Lower leg skin (tissue), 4 donors: ENCODE data around the gene UBA6. TPM values are rescaled to one million over a fixed set of nuclear protein-coding genes. Genes with fewer than 3 reads are reported as not detected.
"Not testable (repeated sequence)": the region's sequence is repeated elsewhere in the genome, so short reads cannot be mapped to it uniquely, and the experiment has no call there.

ENCODE experiments used
- DNase-seq, 2 donors: peaks; one replicate each; pipeline ENCODE4 v3.0.0-alpha.2; 2019; ENCODE audit warnings: low spot score in 2 of 2
- H3K4me3 ChIP-seq: fragments of 200-600 bp; sonication (generic); 2 replicates; pipeline ENCODE4 v1.5.1; 2017; ENCODE audit warnings: mild to moderate bottlenecking, low read depth; ENCODE audit not compliant: poor library complexity, severe bottlenecking
- POLR2A ChIP-seq, 2 donors: fragments of 450-650 bp; IDR thresholded peaks; one replicate each; pipeline ENCODE4 v1.6.1; 2016 to 2017; ENCODE audit warnings: antibody characterized with exemption in 2 of 2, mild to moderate bottlenecking in 1 of 2, moderate library complexity in 1 of 2
- WGBS, 2 donors: methylation state at CpG; one replicate each; pipeline ENCODE4 v1.1.5; 2018; 5-methylcytosine and 5-hydroxymethylcytosine counted together
- intact Hi-C: fragments of 100-400 bp; cut with DNase I; formaldehyde crosslinking; loops from one replicate; pipeline ENCODE4 v1.15.0; 2023; ENCODE audit warnings: low total_unique reads
- total RNA-seq, 4 donors: library from RNA; depleted of rRNA; stranded (reverse); fragments of >200 nt; gene quantifications; one replicate each; pipeline ENCODE4 v1.1.0, GENCODE V29; 2016
- TF ChIP-seq, protein P1 (sequence below), 3 donors: fragments of 450-650 bp; IDR thresholded peaks; one replicate each; pipeline ENCODE4 v1.5.1; 2016; ENCODE audit warnings: antibody characterized with exemption in 3 of 3, mild to moderate bottlenecking in 3 of 3, moderate library complexity in 2 of 3

The UBA6 gene
- total RNA-seq, 4 donors from 2014 or later = 37.0 to 59.9 (median 43.4) TPM

DNA sequence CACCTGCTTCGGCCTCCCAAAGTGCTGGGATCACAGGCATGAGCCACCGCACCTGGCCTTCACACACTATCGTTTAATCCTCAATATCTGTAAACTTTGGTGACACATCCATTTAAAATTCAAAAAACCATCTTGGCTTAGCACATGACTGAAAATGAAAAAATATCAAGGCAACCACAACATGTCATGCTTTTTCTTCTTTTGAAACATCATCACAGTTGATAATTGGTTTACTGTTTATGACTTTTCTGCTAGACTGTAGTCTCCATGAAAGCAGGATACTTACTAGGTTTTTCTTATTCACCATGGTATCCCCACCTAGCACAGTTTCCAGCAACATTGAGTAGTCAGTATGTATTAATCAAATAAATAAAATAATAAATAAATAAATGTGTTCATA is 42.2 kb upstream of the UBA6 start:
- TF ChIP-seq, protein P1, sequence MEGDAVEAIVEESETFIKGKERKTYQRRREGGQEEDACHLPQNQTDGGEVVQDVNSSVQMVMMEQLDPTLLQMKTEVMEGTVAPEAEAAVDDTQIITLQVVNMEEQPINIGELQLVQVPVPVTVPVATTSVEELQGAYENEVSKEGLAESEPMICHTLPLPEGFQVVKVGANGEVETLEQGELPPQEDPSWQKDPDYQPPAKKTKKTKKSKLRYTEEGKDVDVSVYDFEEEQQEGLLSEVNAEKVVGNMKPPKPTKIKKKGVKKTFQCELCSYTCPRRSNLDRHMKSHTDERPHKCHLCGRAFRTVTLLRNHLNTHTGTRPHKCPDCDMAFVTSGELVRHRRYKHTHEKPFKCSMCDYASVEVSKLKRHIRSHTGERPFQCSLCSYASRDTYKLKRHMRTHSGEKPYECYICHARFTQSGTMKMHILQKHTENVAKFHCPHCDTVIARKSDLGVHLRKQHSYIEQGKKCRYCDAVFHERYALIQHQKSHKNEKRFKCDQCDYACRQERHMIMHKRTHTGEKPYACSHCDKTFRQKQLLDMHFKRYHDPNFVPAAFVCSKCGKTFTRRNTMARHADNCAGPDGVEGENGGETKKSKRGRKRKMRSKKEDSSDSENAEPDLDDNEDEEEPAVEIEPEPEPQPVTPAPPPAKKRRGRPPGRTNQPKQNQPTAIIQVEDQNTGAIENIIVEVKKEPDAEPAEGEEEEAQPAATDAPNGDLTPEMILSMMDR (IDR thresholded peaks at IDR 0.05) = no peak
- TF ChIP-seq POLR2A (IDR thresholded peaks at IDR 0.05) = no peak
- 95 to 97% methylated on average over 3 of the region's 3 CpGs for WGBS, 2 donors
- no peak for DNase-seq
- intact Hi-C loops = no loop called here
- no peak overlapping the region for H3K4me3 ChIP-seq

GRCh38 chr4:67736262-67736661 is 35.3 kb upstream of the UBA6 start:
- DNase-seq = no peak
- 83 to 93% methylated on average over 1 of the region's 1 CpG for WGBS, 2 donors
- intact Hi-C loops = no loop called here
- TF ChIP-seq, protein P1 (IDR thresholded peaks at IDR 0.05) = no peak
- TF ChIP-seq POLR2A (IDR thresholded peaks at IDR 0.05) = no peak
- H3K4me3 ChIP-seq = no peak overlapping the region

- intact Hi-C loops = no loop called here
- no peak for DNase-seq
- TF ChIP-seq, protein P1 (IDR thresholded peaks at IDR 0.05) = no peak
- no peak for TF ChIP-seq POLR2A (IDR thresholded peaks at IDR 0.05)
- no peak overlapping the region for H3K4me3 ChIP-seq
Observed at GRCh38 chr4:67735325-67735724, 34.4 kb upstream of the UBA6 start.

DNA sequence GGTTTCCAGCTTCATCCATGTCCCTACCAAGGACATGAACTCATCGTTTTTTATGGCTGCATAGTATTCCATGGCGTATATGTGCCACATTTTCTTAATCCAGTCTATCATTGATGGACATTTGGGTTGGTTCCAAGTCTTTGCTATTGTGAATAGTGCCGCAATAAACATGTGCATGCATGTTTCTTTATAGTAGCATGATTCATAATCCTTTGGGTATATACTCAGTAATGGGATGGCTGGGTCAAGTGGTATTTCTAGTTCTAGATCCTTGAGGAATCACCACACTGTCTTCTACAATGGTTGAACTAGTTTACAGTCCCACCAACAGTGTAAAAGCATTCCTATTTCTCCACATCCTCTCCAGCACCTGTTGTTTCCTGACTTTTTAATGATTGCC is 29.6 kb upstream of the UBA6 start:
- H3K4me3 ChIP-seq, intact Hi-C loops, DNase-seq: not testable (repeated sequence)
- WGBS, 2 donors = 88 to 92% methylated on average over 3 of the region's 3 CpGs

GRCh38 chr4:67727124-67727850 is 26.3 kb upstream of the UBA6 start:
- WGBS, 2 donors = 70 to 73% methylated on average over 4 of the region's 4 CpGs
- no peak overlapping the region for H3K4me3 ChIP-seq
- DNase-seq = no peak
- intact Hi-C loops = no loop called here
- TF ChIP-seq, protein P1 (IDR thresholded peaks at IDR 0.05) = no peak
- TF ChIP-seq POLR2A (IDR thresholded peaks at IDR 0.05) = no peak

DNA sequence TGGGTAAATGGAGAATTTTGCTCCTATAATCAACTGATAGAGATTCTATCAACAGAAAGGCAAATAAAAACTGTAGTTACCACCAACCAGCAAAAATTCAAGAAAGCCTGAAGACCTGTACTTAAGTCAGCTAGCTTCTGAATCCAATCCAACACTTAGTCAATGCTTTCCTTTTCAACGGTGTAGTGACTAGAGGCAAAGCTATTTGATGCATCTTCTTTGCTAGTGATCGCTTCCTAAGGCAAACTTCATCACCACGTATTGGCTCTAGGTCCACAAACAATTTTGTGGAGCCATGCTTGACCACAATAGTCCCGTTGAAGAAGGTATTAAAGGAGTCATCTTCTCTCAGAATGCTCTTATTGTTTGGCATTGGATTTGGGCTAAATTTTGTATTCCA is 25.0 kb upstream of the UBA6 start:
- DNase-seq = no peak
- WGBS, 2 donors = 60 to 83% methylated on average over 4 of the region's 4 CpGs
- intact Hi-C loops = no loop called here
- TF ChIP-seq, protein P1 (IDR thresholded peaks at IDR 0.05) = no peak
- TF ChIP-seq POLR2A (IDR thresholded peaks at IDR 0.05) = no peak
- H3K4me3 ChIP-seq = no peak overlapping the region
